GM19043 (cell line): ENCODE data around the gene CREB3L4.
"Not testable (repeated sequence)": the region's sequence is repeated elsewhere in the genome, so short reads cannot be mapped to it uniquely, and the experiment has no call there.

Experiments used
- ATAC-seq: cut with Tn5 transposase; IDR thresholded peaks from one replicate; pipeline ENCODE4 v1.9.1; 2021; ENCODE audit warnings: low read depth; ENCODE audit not compliant: unreplicated experiment

CREB3L4 gene

GRCh38 chr1:153984123-153984894, 16.6 kb downstream of the CREB3L4 start:
- ATAC-seq = no peak

GRCh38 chr1:153985341-153985912, 17.7 kb downstream of the CREB3L4 start:
- no peak for ATAC-seq

GRCh38 chr1:153985941-153986761, 18.4 kb downstream of the CREB3L4 start, which contains the start of gene RAB13:
Gene RAB13 (minus strand): TSS chr1:153986339. CDS start chr1:153986236, 103 bp downstream.
- ATAC-seq = no peak

GRCh38 chr1:153987621-153988020, 19.9 kb downstream of the CREB3L4 start:
- no peak for ATAC-seq

GRCh38 chr1:153990468-153991150, 22.9 kb downstream of the CREB3L4 start, which contains the start of gene RPS27:
Gene RPS27 (plus strand): TSS chr1:153990762. CDS start chr1:153990797, 35 bp downstream.
- peak; percentile 55 for ATAC-seq

- no peak for ATAC-seq
These were observed 23.5 kb downstream of the CREB3L4 start for GRCh38 chr1:153991151-153991630.

- no peak for ATAC-seq
These were observed 24.1 kb downstream of the CREB3L4 start for GRCh38 chr1:153991806-153992205.

GRCh38 chr1:153995202-153995601, 27.5 kb downstream of the CREB3L4 start:
- ATAC-seq = no peak

GRCh38 chr1:153995640-153996039, 27.9 kb downstream of the CREB3L4 start:
- no peak for ATAC-seq

- ATAC-seq = not testable (repeated sequence)
These were observed 29.2 kb downstream of the CREB3L4 start for GRCh38 chr1:153996882-153997281.

GRCh38 chr1:154000420-154000819, 32.7 kb downstream of the CREB3L4 start:
- ATAC-seq = no peak

GRCh38 chr1:154006136-154006535, 38.4 kb downstream of the CREB3L4 start:
- ATAC-seq = no peak

- no peak for ATAC-seq
These were observed 44.4 kb downstream of the CREB3L4 start for GRCh38 chr1:154012129-154012528.

GRCh38 chr1:154012543-154012942, 44.8 kb downstream of the CREB3L4 start:
- not testable (repeated sequence) for ATAC-seq

- ATAC-seq = no peak
These were observed 46.6 kb downstream of the CREB3L4 start for GRCh38 chr1:154014154-154014907.

GRCh38 chr1:154019269-154019668, 51.6 kb downstream of the CREB3L4 start:
- ATAC-seq = no peak

GRCh38 chr1:154019940-154020339, 52.2 kb downstream of the CREB3L4 start:
- no peak for ATAC-seq
